Hepatocyte (in vitro differentiated cells): Measurements from ENCODE around the gene COL7A1. TPM values are rescaled to one million over a fixed set of nuclear protein-coding genes. Genes with fewer than 3 reads are reported as not detected.
"Not testable (repeated sequence)": the region's sequence is repeated elsewhere in the genome, so short reads cannot be mapped to it uniquely, and the experiment has no call there.

ENCODE experiments used
- DNase-seq: peaks from one replicate; pipeline ENCODE4 v3.0.0-alpha.2; 2016; ENCODE audit warnings: low spot score
- H2AFZ ChIP-seq: fragments of 200-600 bp; sonication (generic); 2 replicates; pipeline ENCODE4 v1.6.0; 2016; ENCODE audit warnings: antibody characterized with exemption, mild to moderate bottlenecking
- H3K27ac ChIP-seq: fragments of 200-600 bp; sonication (generic); 2 replicates; pipeline ENCODE4 v1.5.1; 2016; ENCODE audit warnings: mild to moderate bottlenecking
- H3K27me3 ChIP-seq: fragments of 200-600 bp; sonication (generic); 2 replicates; pipeline ENCODE4 v1.6.1; 2016
- H3K36me3 ChIP-seq: fragments of 200-600 bp; sonication (generic); replicated peaks from 2 replicates; pipeline ENCODE4 v1.5.1; 2016; ENCODE audit warnings: low read depth; ENCODE audit not compliant: insufficient read depth
- H3K4me1 ChIP-seq: fragments of 200-600 bp; sonication (generic); 2 replicates; pipeline ENCODE4 v1.5.1; 2016; ENCODE audit warnings: mild to moderate bottlenecking, moderate library complexity; ENCODE audit not compliant: insufficient read depth
- H3K4me2 ChIP-seq: fragments of 200-600 bp; sonication (generic); 2 replicates; pipeline ENCODE4 v1.6.0; 2016
- H3K4me3 ChIP-seq: fragments of 200-600 bp; sonication (generic); 2 replicates; pipeline ENCODE4 v1.5.1; 2016; ENCODE audit warnings: mild to moderate bottlenecking
- H3K79me2 ChIP-seq: fragments of 200-600 bp; sonication (generic); 2 replicates; pipeline ENCODE4 v1.6.0; 2017; ENCODE audit warnings: mild to moderate bottlenecking
- H3K9me2 ChIP-seq: fragments of 200-600 bp; sonication (generic); replicated peaks from 2 replicates; pipeline ENCODE4 v1.6.0; 2017; ENCODE audit warnings: mild to moderate bottlenecking; ENCODE audit not compliant: insufficient read depth
- H3K9me3 ChIP-seq: fragments of 200-600 bp; sonication (generic); 2 replicates; pipeline ENCODE4 v1.5.1; 2016; ENCODE audit warnings: low read depth, mild to moderate bottlenecking
- H4K20me1 ChIP-seq: fragments of 200-600 bp; sonication (generic); 2 replicates; pipeline ENCODE4 v1.6.0; 2016; ENCODE audit warnings: mild to moderate bottlenecking; ENCODE audit not compliant: insufficient read depth, poor library complexity, severe bottlenecking
- CTCF ChIP-seq: fragments of 200-600 bp; sonication (generic); IDR thresholded peaks from 2 replicates; pipeline ENCODE4 v1.5.1; 2016; ENCODE audit warnings: antibody characterized with exemption, mild to moderate bottlenecking; ENCODE audit not compliant: poor library complexity
- EZH2 ChIP-seq: fragments of 200-600 bp; sonication (generic); IDR thresholded peaks from 2 replicates; pipeline ENCODE4 v1.6.1; 2016; ENCODE audit warnings: antibody characterized with exemption, mild to moderate bottlenecking, borderline replicate concordance
- EZH2phosphoT487 ChIP-seq: fragments of 200-600 bp; sonication (generic); IDR thresholded peaks from one replicate; pipeline ENCODE4 v1.6.1; 2018; ENCODE audit warnings: antibody characterized with exemption, mild to moderate bottlenecking, low read depth, moderate library complexity; ENCODE audit not compliant: unreplicated experiment, severe bottlenecking
- WGBS: methylation state at CpG from one replicate; pipeline ENCODE4 v1.1.6; 2016; ENCODE audit warnings: low lambda C conversion rate; ENCODE audit errors: missing lambda C conversion rate; 5-methylcytosine and 5-hydroxymethylcytosine counted together
- polyA plus RNA-seq: library from polyadenylated mRNA; unstranded; fragments of >200 nt; fragmentation: Nextera tagmentation; extraction: Ambion mirVana; gene quantifications from 2 replicates; pipeline ENCODE4 v1.2.1, GENCODE V29; 2016
- total RNA-seq: library from RNA; depleted of rRNA; stranded (reverse); fragments of >200 nt; gene quantifications from 2 replicates; pipeline ENCODE4 v1.2.3, GENCODE V29; 2014

Gene COL7A1
- total and polyA plus RNA-seq, 2 experiments from 2014 or later: 17.4 to 19.6 TPM

GRCh38 chr3:48532977-48533337 is 62.2 kb downstream of the COL7A1 start:
- Histone ChIP-seq H3K27ac (no peak overlapping the region), H3K4me2 (no peak overlapping the region), H2AFZ (no peak overlapping the region), H3K27me3 (no peaks in the 10 kb centered on the region), H3K4me1 (no peaks in the 10 kb centered on the region), H3K79me2 (no peaks in the 10 kb centered on the region), H3K9me3 (no peaks in the 10 kb centered on the region), H4K20me1 (no peaks in the 10 kb centered on the region), H3K36me3 (no peaks in the 10 kb centered on the region), H3K4me3 (no peak overlapping the region), H3K9me2 (no peaks in the 10 kb centered on the region)
- WGBS: 76% methylated on average over 2 of the region's 2 CpGs
- no peak for TF ChIP-seq EZH2phosphoT487
- TF ChIP-seq CTCF: no peak
- no peak for TF ChIP-seq EZH2
- DNase-seq: no peak

DNA sequence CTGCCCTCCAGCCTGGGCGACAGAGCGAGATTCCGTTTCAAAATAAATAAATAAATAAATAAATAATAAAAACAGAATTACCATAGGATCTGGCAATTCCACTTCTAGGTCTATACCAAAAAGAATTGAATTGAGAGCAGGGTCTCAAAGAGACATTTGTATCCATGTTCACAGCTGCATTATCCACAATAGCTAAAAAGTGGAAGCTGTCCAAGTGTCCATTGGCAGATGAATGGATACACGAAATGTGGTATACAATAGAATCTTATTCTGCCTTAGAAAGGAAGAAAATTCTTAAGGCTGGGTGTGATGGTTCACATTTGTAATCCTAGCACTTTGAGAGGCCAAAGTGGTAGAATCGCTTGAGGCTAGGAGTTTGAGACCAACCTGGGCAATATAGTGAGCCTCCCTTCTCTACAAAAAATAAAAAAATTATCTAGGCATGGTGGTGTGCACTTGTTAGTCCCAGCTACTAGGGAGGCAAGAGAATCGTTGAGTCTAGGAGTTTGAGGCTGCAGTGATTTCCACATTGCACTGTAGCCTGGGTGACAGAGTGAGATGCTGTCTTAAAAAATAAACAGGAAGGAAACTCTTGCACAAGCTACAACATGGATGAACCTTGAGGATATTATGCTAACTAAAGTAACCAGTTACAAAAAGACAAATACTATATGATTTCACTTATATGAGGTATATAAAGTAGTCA is 62.7 kb downstream of the COL7A1 start:
- no peaks in the 10 kb centered on the region for H3K9me2 ChIP-seq
- H3K79me2 ChIP-seq: no peaks in the 10 kb centered on the region
- no peaks in the 10 kb centered on the region for H3K4me1 ChIP-seq
- H3K9me3 ChIP-seq: no peaks in the 10 kb centered on the region
- H3K36me3 ChIP-seq: no peaks in the 10 kb centered on the region
- DNase-seq: no peak
- H3K4me3 ChIP-seq: no peak overlapping the region
- no peak overlapping the region for H3K27ac ChIP-seq
- no peaks in the 10 kb centered on the region for H3K27me3 ChIP-seq
- H2AFZ ChIP-seq: no peak overlapping the region
- H4K20me1 ChIP-seq: no peaks in the 10 kb centered on the region
- TF ChIP-seq EZH2: no peak
- no peak for TF ChIP-seq EZH2phosphoT487
- TF ChIP-seq CTCF: no peak
- WGBS: 96% methylated on average over 6 of the region's 6 CpGs
- H3K4me2 ChIP-seq: no peak overlapping the region

GRCh38 chr3:48530701-48531100 is 64.4 kb downstream of the COL7A1 start:
- not testable (repeated sequence) for H3K27ac ChIP-seq, H4K20me1 ChIP-seq, H3K79me2 ChIP-seq, H3K9me2 ChIP-seq, H3K27me3 ChIP-seq, H3K4me2 ChIP-seq, H3K36me3 ChIP-seq, H2AFZ ChIP-seq, H3K4me3 ChIP-seq, DNase-seq, H3K9me3 ChIP-seq, H3K4me1 ChIP-seq
- 100% methylated on average over 4 of the region's 4 CpGs for WGBS

DNA sequence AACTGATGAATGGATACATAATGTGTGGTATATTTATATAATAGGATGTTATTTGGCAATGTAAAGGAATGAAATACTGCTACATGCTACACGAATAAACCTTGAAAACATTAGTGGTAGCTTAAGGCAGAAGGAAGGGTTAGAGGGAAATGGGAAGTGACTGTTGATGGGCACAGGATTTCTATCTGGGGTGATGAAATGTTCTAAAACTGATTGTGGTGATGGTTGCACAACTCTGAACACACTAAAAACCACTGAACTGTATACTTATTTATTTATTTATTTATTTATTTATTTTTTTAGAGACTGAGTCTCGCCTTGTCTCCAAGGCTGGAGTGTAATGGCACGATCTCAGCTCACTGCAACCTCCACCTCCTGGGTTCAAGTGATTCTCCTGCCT is 66.4 kb downstream of the COL7A1 start:
- no peaks in the 10 kb centered on the region for H3K9me3 ChIP-seq
- TF ChIP-seq EZH2 (no peak), CTCF (no peak), EZH2phosphoT487 (no peak)
- H2AFZ ChIP-seq: no peak overlapping the region
- no peaks in the 10 kb centered on the region for H3K79me2 ChIP-seq
- DNase-seq: no peak
- no peak overlapping the region for H3K4me2 ChIP-seq
- no peaks in the 10 kb centered on the region for H3K27me3 ChIP-seq
- no peaks in the 10 kb centered on the region for H4K20me1 ChIP-seq
- H3K4me3 ChIP-seq: no peak overlapping the region
- H3K27ac ChIP-seq: no peak overlapping the region
- H3K9me2 ChIP-seq: no peaks in the 10 kb centered on the region
- no peaks in the 10 kb centered on the region for H3K4me1 ChIP-seq
- 94% methylated on average over 3 of the region's 3 CpGs for WGBS
- H3K36me3 ChIP-seq: no peaks in the 10 kb centered on the region
